Breast epithelium (tissue), 4 donors: ENCODE data around the gene TARBP1. TPM values are rescaled to one million over a fixed set of nuclear protein-coding genes. Genes with fewer than 3 reads are reported as not detected.
A peak's percentile ranks its signal among the peaks of the same experiment; 100 is the strongest.

Experiments used
- DNase-seq, 2 donors: peaks; one replicate each; pipeline ENCODE4 v3.0.0-alpha.2; 2019; ENCODE audit warnings: low spot score in 2 of 2
- H3K27ac ChIP-seq, 2 donors: fragments of 200-600 bp; sonication (generic) in 1 of 2; one replicate each; pipeline ENCODE4 v1.5.1; 2016 to 2019; ENCODE audit warnings: mild to moderate bottlenecking in 1 of 2
- H3K27me3 ChIP-seq, 2 donors: fragments of 200-600 bp; sonication (generic) in 1 of 2; one replicate each; pipeline versions ENCODE4 v1.5.1 to v1.6.0; 2017 to 2019; ENCODE audit warnings: control low read depth in 1 of 2, mild to moderate bottlenecking in 1 of 2
- H3K36me3 ChIP-seq: fragments of 200-600 bp; one replicate; pipeline ENCODE4 v1.5.1; 2019
- H3K4me1 ChIP-seq, 2 donors: fragments of 200-600 bp; sonication (generic); one replicate each; pipeline ENCODE4 v1.5.1; 2016 to 2019; ENCODE audit warnings: control low read depth in 1 of 2
- H3K4me3 ChIP-seq, 3 donors: fragments of 200-600 bp; sonication (generic); 1 replicate in 2 of 3; 2 replicates in 1 of 3; pipeline ENCODE4 v1.5.1; 2016 to 2019; ENCODE audit warnings: mild to moderate bottlenecking in 3 of 3, moderate library complexity in 2 of 3
- H3K9me3 ChIP-seq, 2 donors: fragments of 200-600 bp; sonication (generic) in 1 of 2; one replicate each; pipeline ENCODE4 v1.5.1; 2016 to 2019; ENCODE audit warnings: control low read depth in 1 of 2
- CTCF ChIP-seq, 3 donors: fragments of 450-650 bp; IDR thresholded peaks; one replicate each; pipeline ENCODE4 v1.5.1; 2016 to 2017; ENCODE audit warnings: antibody characterized with exemption in 3 of 3, mild to moderate bottlenecking in 3 of 3, moderate library complexity in 3 of 3
- POLR2A ChIP-seq: fragments of 450-650 bp; IDR thresholded peaks from one replicate; pipeline ENCODE4 v1.6.1; 2016; ENCODE audit warnings: antibody characterized with exemption, mild to moderate bottlenecking, moderate library complexity
- POLR2AphosphoS5 ChIP-seq, 3 donors: sonication (generic); formaldehyde crosslinking; IDR thresholded peaks; one replicate each; pipeline ENCODE4 v1.6.1; 2017; ENCODE audit warnings: antibody characterized with exemption in 3 of 3
- intact Hi-C: fragments of 100-400 bp; cut with DNase I; formaldehyde crosslinking; loops from one replicate; pipeline ENCODE4 v1.15.1; 2023; ENCODE audit warnings: low total_unique reads
- total RNA-seq, 3 donors: library from RNA; depleted of rRNA; stranded (reverse); fragments of >200 nt; gene quantifications; one replicate each; pipeline ENCODE4 v1.1.0, GENCODE V29; 2016

Gene TARBP1
- total RNA-seq, 3 donors from 2014 or later = 12.3 to 39.2 (median 32.1) TPM

DNA sequence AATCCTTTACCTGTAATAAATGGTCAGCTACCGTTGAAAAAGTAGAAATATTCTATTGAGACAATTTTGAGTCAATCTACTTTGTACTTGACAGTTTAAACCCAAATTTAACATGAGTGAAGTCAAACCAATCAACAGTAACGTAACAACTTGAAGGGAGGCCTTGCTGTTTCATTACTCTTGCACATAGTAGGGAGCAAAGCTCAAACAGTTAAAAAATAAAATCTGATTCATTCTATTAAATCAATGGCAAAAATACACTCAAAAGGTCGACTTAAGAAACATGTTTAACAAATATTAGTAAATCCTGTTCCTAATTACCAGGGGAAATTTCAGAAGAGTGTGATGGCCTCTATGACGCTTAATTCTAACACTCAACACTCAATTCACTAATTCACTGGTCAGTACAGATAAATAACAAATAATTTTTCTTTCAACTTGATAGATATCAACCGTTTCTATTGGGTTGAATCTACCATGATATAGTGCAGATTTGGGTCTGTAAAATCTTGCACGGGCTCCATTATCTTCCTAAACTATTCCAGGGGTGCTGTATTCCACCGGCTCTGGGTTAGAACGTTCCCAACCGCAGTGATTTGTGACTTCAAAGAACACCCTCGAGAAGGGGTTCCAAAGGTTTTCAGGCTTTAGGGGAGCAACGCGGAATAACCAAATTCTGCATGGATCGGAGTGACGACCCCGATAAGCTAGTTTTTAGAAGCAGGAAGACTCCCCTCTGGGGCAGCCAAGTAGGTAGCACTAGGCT, 1.4 kb downstream of the TARBP1 start:
- DNase-seq = no peak
- TF ChIP-seq CTCF (IDR thresholded peaks at IDR 0.05) = no peak
- no peak for TF ChIP-seq POLR2A
- TF ChIP-seq POLR2AphosphoS5 (IDR thresholded peaks at IDR 0.05) = no peak
- Histone ChIP-seq H3K27me3 (no peaks in the 10 kb centered on the region), H3K4me1 (no peaks in the 10 kb centered on the region), H3K27ac (peak overlapping the region; percentile 83 to 96), H3K4me3 (peak overlapping the region; percentile 67 to 95 (median 81)), H3K36me3 (no peaks in the 10 kb centered on the region), H3K9me3 (no peaks in the 10 kb centered on the region)
- intact Hi-C loops = no loop called here

GRCh38 chr1:234476172-234476571, 2.8 kb downstream of the TARBP1 start:
- Histone ChIP-seq H3K4me1 (no peaks in the 10 kb centered on the region), H3K9me3 (no peaks in the 10 kb centered on the region), H3K4me3 (no peak overlapping the region), H3K27ac (no peak overlapping the region), H3K27me3 (no peaks in the 10 kb centered on the region), H3K36me3 (no peaks in the 10 kb centered on the region)
- DNase-seq = no peak
- TF ChIP-seq POLR2A (no peak), CTCF (IDR thresholded peaks at IDR 0.05) (no peak), POLR2AphosphoS5 (IDR thresholded peaks at IDR 0.05) (no peak)
- intact Hi-C loops = no loop called here

DNA sequence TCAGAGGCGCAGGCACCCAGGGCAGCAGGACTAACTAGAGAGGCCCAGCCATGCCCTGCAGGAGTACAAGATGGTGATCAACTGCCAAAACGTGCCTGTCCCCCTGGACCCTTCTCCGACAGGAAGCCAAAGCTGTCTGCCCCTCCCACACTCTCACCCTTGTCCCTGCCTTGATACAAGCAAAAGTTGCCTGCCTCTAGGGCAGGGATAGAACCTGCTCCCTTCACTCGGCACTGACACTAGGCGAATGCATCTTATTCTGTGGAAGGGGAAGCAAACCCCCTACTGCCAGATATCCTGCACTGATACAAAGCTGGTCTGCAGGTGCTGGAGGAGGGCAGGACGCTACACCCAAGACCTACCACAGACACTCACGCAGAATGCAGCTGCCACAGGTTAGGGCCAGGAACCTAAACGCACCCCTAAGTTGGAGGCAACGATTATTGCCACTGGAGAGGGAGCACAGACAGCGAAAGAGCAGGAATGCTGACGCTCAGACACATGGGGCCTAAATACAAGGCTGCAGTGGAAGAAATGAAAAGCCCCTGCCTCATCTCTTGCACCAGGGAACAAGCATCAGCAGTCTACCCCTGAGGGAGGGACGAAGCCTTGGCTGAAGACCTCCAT, 3.7 kb downstream of the TARBP1 start:
- H3K36me3 ChIP-seq = no peaks in the 10 kb centered on the region
- H3K4me1 ChIP-seq = no peaks in the 10 kb centered on the region
- H3K4me3 ChIP-seq = no peak overlapping the region
- no peaks in the 10 kb centered on the region for H3K9me3 ChIP-seq
- TF ChIP-seq POLR2A (no peak), CTCF (IDR thresholded peaks at IDR 0.05) (no peak), POLR2AphosphoS5 (IDR thresholded peaks at IDR 0.05) (no peak)
- no peak overlapping the region for H3K27ac ChIP-seq
- no peaks in the 10 kb centered on the region for H3K27me3 ChIP-seq
- intact Hi-C loops = no loop called here
- DNase-seq = no peak

GRCh38 chr1:234474375-234474774, 4.6 kb downstream of the TARBP1 start:
- intact Hi-C loops = no loop called here
- no peak overlapping the region for H3K27ac ChIP-seq
- no peak overlapping the region for H3K4me3 ChIP-seq
- H3K4me1 ChIP-seq = no peaks in the 10 kb centered on the region
- H3K9me3 ChIP-seq = no peaks in the 10 kb centered on the region
- H3K36me3 ChIP-seq = no peaks in the 10 kb centered on the region
- no peaks in the 10 kb centered on the region for H3K27me3 ChIP-seq
- DNase-seq = no peak
- no peak for TF ChIP-seq CTCF (IDR thresholded peaks at IDR 0.05)
- no peak for TF ChIP-seq POLR2A
- no peak for TF ChIP-seq POLR2AphosphoS5 (IDR thresholded peaks at IDR 0.05)

DNA sequence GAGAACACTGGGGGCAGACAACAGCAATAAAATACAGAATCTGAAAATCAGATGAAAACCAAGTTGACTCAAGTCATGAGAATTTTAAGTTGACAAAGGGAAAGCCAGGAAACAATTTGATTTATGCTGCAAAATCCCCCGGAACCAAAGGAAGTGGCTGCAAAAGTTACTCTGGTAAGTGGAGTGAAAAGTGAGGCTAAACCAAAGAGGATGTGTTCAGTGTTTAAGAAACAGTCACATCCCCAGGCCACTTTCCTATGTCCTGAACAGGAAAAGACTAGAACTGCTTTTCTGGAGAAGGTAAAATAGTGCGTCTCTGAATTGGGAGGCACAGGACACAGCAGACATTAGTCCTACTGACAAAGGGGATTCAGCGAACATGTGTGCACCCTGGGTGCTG, 5.9 kb downstream of the TARBP1 start:
- H3K27me3 ChIP-seq = no peaks in the 10 kb centered on the region
- intact Hi-C loops = no loop called here
- H3K4me1 ChIP-seq = no peaks in the 10 kb centered on the region
- no peaks in the 10 kb centered on the region for H3K36me3 ChIP-seq
- DNase-seq = no peak
- no peak for TF ChIP-seq POLR2AphosphoS5 (IDR thresholded peaks at IDR 0.05)
- no peak for TF ChIP-seq CTCF (IDR thresholded peaks at IDR 0.05)
- TF ChIP-seq POLR2A = no peak
- H3K4me3 ChIP-seq = no peak overlapping the region
- no peaks in the 10 kb centered on the region for H3K9me3 ChIP-seq
- H3K27ac ChIP-seq = no peak overlapping the region
